ENCODE results near the gene ALX4.

The ALX4 gene

DNA sequence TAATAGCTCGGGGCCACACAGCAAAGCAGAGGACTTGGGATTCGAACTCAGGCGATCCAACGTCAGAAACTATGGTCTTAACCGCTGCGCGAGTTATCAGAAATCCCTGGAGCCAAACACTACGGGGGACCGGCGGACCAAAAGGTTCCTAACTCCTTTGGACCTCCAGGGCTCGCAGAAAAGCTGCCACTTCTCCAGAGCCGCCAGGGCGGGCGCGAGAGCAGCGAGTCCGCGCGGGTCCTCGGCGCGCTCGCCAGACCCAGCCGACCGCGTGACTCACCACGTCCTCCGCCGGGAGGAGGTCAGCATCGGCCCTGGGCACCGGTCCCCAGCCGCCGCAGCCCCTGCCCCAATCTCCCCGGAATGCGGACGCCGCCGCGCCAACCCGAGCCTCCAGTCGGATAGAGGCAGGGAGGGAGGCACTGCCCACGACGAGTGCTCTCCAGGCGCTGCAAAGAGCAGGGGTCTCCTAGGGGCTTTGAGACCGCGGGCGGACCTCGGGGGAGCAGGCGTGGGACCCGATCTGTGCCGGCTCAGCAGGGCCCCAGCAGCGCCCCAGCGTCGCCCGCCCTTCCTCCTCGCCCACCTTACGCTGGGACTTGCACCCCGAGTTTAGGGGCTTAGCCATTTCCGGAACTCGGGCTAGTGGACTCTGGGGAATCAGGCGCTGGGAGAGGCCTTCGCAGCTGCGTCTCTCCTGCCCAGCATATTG lies 6.2 kb upstream of the ALX4 start:
- DNase-seq (ENCODE audit: low read depth, low spot score), result no peak

DNA sequence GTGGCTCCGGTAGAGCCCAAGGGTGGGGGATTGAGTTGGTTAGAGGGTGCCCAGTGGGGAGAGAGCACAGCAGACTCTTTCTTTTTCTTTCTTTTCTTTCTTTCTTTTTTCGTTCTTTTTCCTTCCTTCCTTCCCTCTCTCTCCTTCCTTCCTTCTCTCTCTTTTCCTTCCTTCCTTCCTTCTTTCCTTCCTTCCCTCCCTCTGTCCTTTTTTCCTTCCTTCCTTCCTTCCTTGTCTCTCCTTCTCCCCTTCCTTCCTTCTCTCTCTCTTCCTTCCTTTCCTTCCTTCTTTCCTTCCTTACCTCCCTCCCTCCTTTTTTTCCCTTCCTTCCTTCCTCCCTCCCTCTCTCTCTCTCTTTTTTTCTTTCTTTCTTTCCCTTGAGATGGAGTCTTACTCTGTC lies 4.8 kb upstream of the ALX4 start:
- DNase-seq (ENCODE audit: low read depth, low spot score), result no peak

DNA sequence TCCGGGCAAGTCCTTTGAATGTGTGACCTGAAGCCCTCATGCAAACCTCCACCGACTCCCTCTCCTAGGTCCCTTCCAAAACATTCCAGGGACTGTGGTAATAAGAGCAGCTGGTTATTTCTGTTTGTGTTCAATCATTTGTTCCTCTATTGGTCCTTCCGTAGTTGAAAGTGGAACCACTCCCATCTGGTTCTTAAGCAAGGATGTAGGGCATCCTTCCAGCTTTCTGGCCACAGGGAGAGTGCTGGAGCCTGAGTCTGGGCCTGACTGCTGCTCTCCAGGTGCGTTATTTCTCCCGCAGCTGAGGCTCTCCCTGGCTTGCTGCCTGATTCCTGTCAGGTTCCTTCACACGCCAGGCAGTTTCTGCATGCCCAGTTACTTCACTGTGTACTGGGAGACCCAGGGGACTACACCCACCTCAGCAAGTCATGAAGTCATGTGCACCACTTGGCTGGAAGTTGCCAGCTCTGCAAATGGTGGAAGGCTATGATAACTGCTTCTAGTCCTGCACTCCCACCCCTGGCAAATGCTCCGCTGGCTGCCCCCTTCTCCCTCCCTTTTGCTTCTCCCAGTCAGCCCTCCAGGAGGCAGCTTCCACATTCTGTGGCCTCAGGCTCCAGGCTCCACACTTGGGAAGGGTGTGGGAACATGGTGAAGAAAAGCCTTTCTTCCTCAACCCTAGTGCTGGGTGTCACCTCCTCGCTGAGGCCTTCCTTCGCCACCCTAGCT lies 4.0 kb upstream of the ALX4 start:
- DNase-seq (ENCODE audit: low read depth, low spot score), result no peak

DNA sequence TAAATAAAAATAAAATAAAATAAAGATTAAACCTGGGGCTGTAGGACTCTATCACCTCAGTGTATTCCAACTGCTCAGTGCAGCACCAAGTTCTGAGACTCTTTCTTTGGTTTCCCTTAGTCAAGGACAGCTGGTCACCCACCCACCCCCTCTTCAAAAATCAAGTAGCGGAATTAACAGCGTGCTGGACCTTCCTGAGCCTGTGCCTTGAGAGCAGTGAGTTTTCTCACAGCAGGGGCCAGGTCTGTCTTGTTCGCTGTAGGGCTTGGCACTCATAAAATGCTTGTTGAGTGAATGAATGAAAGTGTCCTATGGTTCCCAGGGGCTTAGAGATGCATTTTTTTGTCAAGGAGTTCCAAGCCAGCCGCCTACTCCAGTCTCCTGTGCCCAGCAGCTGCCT lies 2.9 kb upstream of the ALX4 start:
- no peak for DNase-seq (ENCODE audit: low read depth, low spot score)

DNA sequence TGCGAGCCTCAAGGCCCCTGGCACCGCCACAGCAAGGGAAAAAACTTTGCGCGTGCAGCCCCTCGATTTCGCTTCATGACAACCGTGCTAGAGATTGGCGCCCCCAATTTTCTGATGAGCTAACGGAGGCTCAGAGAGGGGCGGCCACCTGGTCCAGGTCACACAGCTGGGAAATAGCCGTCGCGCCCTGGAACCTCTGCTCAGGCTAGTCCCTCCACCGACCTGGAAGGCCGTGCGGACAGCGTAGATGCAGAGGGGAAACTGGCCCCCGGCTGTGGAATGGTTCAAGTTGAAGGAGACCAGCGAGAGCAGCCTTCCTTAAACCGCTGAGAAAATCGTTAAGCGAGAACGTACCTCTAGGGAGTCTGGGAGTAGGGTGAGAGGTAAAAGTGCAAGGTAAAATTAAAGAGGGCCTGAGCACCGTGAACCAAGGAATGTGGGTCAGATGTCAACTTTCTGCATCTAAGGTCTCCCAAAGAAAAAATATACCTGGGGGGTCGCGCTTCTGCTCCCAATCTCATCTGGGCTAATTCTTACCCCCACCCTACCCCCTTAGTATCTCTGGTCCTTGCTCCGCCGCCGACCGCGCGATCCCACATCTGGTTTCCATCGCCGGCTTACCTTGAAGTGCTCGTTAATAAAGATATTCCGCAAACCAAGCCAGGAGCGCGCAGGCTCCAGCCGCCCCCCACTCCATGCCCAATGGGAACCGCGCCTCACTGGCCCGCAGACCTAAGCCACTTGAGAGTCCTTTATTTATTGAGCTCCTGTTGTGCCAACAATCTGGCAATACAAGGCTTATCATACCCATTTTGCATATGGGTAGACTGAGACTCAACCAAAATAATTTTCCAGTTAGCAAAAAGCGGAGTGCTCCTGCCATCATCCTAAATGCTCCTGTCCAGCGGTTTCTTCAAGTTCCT lies 1.7 kb upstream of the ALX4 start:
- DNase-seq (ENCODE audit: low read depth, low spot score), result no peak

DNA sequence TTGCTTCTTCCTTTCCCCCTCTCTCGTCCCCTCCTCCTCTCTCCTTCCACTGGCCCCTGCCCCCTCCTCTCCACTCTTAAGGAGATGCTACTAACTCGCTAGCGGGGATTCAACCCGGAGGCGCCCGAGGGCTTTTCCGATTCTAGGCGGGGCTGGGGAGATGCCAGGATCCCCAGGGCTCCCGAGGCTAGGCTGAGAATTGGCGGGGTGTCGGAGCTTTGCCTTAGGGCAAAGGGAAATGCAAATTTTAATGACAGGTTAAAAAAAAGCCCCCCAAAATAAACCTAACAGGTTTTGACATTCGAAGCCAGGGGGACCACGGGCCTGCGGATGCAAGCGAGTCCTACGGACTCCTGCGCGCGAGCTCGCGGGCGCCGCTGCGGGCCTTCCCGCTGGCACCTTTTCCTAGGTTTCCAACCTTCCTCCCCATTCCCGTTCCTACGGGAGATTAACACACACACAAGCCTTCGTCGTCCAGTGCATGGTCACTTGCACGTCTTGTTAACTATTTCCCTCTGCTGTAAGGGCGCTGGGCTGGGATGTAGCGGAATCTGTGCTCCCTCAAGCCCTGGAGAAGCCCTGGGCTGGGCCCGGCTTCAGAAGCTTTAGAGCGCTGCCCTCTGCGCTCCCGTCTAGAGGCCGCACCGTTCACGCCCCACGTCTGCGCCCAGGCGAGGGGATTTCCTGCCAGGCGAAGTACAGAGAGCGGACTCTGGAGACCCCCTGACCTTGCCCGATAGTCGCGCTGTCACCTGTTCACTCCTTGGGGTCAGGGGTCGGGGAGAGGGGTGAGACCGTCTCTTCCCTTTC lies 729 bp upstream of the ALX4 start:
- DNase-seq (ENCODE audit: low read depth, low spot score), result no peak

DNA sequence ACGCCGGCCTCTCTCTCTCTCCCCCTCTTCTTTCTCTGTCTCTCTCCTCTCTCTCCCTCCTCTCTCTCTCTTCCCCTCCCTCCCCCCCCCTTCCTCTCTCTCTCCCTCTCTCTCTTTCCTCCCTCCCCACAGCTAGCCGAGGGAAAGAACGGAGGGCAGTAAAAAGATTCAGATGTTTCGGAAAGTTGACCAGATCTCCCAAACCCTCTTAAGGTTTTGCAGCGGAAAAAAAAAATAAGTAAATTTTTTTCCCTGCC lies 195 bp upstream of the ALX4 start:
- no peak for DNase-seq (ENCODE audit: low read depth, low spot score)

DNA sequence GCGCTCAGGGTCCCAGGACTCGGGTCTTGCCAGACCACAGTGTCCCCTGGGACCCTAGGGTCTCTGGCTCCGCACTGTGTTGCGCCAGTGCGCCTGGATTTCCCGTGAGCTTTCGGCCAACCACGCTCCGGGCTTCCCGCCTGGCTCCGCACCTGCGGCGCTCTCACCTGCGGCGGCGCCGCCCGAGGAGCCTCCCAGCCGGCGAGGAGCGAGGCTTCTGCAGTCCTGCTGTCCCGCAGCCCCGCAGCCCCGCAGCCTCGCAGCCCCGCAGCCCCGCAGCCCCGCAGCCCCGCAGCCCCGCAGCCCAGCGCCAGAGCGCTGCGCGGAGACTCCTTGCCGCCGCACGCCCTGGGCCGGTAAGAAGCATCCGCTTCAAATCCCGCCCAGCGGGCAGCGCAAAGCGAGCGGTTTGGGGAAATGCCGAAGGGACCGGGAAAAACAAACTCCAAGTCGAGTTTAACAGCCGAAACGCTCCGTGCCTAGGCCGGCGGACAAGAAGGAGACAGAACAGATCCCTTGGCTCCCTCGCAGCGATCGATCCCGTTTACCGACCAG lies 939 bp downstream of the ALX4 start:
- DNase-seq (ENCODE audit: low read depth, low spot score), result no peak

DNA sequence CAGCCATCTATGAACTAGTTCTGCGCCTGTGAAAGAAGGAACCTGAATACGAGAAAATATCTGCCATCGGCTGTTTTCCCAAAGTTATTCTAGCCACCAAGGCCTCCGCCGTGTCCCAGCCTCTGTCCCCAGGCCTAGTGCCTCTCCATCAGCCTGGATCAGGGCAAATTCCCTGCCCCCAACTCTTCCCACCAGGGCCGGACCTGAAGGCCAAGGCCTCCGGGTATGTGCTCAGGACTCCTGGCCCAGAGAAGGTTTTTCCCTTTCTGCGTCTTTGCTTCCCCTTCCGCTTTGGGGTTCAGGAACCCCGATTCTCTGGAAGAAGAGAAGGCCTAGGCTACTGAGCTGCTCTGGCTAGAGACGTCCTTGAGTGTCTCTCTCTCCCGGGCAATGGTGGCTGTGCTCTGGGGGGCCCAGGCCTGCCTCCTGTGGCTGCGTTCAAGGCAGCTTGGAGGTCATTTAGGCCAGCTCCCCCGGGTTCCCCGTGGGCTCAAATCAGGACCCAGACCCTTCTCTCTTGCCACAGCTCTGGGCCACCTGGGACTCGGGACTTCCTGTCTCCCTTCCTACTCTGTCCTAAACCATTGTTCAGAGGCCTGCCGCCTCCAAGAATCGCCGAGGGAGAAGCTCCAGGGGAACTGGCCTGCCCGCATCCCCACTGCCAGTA lies 1.6 kb downstream of the ALX4 start:
- DNase-seq (ENCODE audit: low read depth, low spot score), result no peak

DNA sequence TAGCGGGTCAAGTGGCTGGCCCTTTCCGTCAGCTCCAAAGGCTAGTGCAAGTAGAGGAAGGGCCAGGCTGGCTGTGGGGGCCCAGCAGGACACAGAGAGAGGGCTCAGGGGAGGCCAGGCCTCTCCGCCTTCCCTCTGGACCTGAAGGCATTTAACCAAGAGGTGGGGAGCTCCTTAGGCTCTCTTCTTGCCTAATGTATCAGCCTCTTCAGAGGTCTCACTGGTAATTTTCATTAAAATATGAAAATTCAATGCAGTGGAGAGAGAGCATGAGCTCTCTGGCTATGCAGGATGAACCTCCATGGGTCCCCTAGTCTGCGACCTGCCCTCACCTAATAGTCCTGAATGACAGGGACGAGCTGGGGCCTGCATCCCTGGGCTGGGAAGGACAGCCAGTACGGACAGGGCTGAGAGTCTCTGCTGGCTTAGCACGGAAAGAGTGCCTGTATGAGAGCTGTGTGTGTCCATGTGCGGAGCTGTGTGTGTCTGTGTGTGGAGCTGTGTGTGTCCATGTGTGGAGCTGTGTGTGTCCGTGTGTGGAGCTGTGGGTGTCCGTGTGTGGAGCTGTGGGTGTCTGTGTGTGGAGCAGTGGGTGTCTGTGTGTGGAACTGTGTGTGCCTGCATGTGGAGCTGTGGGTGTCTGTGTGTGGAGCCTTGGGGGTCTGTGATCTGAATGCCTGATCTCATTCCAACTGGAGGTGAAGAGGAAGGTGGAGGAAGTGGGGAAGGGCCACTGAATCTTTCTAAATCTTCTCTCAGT lies 2.4 kb downstream of the ALX4 start:
- no peak for DNase-seq (ENCODE audit: low read depth, low spot score)

DNA sequence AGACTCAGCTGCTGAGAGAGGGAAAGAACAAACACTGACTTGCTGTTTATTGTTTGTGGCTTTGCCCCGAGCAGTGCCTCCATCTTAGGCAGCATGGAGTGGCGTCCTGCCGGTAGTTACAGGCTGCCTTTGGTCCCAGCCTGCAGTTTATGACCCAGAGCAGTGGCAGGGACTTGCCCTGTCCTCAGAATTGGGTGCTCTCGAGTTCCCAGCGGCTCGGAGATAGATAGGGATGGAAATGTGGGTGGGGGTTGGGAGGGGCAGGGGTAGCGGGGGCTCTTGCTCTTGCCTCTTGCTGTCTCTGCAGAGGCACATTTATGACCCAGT lies 3.1 kb downstream of the ALX4 start:
- DNase-seq (ENCODE audit: low read depth, low spot score), result no peak

DNA sequence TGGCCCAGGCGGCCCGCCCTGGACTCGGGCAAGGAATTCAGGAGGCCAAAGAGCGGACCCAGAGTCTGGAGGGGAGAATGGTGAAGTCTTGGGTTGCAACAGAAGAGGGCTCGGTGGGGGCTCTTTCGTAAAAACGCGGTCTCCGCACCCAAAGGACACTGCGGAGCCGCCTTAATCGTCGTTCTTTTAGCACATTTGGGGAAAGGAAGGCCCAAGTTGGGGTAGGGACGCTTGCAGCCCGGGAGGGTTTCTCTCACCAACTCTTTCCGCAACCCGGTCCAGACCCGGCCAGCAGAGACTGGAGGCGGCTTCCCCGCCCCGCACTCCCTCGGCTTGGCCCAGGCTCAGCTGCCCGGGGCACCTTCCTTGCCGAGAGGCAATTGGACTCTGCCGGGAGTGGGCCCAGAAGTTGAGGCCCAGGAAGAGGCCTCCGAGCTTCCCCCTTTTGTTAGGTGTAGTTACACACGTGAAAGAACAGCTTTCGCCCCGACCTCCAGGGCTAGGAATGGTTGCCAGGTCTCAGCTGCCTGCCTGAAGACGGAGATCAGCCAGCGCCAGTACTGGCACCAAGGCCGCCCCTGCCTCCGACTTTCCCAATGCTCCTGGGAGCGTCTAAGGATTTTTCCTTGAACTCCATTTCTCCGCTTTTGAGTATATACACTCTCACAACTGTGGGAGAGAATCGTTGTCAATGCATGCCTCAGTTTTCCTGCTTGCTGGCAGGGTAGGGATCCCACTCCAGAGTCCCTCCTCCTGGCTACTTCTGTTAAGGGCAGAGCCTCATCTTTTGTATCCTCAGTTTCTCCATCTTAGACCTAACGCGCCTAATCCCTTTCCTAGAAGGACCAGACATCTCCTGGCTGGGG lies 3.7 kb downstream of the ALX4 start:
- DNase-seq (ENCODE audit: low read depth, low spot score), result no peak

DNA sequence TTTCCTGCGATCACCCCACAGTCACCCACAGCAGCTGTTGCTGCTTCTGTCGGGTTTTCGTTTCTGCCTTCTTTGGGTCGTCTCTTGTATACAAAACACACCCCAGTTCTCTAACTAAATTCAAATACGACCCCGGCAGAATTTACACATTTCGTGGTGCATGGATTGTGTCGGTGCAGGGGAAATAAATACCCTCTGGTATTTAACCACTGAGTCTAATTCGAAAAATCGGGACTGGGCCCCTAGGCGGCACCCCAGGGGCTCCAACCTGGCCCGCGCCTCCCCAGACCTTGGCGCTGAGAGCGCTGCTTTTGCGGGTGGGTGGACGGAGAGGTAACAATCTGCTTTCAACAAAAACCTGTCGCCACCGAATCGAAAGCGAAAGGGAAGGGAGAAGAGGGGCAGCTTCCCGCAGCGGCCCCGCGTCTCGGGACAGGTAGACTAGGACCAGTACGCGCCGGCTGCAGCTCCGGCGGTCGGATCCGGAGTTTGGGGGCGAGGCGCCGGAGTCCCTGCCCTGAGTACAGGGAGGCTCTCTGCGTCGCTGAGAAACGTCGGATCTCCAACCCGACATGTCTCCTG lies 4.4 kb downstream of the ALX4 start:
- DNase-seq (ENCODE audit: low read depth, low spot score), result no peak

DNA sequence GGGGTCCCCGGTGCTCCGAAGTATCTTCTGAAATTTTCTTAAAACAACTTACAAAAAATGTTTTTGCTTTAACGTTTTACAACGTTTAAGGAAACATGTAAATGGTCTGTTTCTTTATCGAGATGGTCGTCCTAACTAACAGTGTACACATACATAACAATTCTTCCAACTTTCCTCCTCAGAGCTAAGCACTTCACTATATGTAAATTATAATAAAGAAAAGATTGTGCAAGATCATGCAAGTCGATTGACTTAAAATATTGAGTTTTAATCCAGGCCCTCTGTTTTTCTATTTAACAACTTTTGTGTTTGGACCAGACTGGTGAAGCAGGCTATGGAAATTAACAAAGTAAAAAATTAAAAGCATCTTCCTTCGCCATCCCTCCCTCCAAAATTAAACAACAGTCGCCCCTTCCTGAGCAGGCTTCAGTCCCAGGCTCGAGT lies 4.9 kb downstream of the ALX4 start:
- no peak for DNase-seq (ENCODE audit: low read depth, low spot score)

DNA sequence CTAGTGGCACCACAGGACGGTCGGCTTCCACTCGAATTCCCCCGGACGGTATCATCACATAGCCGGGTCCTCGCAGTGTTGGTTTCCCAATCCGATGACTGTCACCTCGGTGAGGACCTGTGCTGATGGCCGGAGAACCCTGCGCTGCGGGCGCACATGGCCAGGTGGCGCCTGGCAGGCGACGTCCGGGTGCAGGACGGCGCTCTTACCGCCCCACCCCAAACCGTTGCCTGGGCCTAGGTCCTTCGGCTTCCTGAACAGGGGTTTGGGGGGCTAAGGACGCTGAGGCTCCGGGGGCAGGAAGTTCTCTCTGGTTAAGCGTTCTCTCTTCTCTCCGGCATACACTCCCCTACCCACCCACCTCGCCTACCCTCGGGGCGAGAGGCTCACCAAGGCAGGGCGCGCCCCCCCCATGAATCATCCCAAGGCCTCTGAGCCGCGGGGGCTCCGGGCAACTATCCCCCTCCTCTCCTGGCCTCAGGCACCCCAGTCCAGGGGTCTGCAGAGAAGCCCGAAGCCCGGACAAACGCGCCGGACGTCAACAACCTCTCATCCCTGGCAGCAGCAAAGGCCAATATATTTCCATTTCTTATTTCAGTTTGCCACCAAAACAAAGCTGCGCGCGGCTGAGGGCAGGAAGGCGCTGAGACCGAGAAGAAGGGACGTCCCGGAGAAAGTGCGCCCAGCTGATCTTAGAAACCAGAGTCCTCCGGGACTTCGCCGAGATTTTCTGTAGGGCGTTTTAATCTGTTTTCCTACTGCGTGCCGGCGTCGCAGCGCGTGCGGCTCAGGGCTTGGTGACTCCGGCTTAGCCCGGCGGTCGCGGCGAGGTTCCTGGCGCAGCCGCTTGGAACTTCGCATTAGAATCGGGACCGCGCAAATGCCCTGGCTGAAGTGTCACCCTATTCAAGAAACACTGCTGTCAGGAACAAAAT lies 5.6 kb downstream of the ALX4 start:
- no peak for DNase-seq (ENCODE audit: low read depth, low spot score)

DNA sequence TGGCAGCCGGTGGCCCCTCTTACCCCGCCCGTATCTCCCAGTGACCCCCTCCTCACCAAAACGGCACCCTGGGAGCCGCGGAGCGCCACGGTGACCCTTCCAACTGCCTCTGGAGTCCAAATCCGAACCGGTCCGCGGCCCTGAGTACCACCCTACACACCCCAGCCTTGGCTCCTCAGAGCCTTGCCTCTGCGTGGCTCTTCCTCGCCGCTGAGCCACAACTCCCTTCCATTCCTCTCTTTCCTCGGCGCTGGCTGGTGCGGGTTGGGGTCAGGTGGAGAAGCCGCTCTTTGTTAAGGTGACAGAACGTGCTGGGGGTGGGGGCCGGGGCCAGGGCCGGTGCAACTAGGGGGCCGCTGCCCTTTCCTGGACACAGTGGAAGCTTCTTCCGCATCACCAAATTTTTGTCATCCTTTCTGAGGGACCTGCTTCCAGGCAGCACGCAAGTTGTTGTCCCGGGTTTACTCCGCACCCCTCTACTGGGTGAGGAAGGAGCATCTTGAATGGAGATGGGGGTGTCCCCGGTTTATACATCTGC lies 6.5 kb downstream of the ALX4 start:
- no peak for DNase-seq (ENCODE audit: low read depth, low spot score)

DNA sequence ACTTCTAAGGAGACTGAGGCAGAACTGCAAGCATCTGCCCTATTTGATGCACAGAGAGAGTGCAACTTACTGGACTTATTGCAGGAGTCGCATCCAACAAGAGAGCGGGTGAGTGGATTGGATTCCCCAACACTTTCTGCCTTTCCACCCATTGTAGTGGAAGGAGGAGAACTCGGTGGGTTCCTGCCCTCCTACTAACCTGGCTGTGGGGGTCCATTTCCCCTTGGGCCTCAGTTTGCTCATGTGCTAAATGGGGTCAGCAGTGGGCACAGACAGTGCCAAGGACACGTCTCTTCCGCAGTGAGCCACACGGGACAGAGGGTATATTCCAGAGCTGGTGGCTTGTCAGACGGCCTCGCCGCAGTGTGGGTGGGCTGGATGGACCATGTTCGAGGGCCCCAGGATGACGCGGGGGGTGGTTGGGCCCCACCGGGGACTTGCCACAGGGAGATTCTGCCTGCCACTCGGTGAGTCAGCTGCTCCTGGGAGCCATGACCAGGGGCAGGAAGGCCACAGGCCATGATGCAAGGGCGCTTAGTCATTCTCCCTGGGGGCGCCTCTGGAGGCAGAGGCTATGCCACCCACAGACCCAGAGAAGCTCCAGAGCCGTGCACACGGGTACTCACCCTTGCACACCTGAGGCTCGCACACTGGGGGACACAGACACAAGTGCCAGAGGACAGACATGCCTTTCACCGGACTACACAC lies 8.2 kb downstream of the ALX4 start:
- DNase-seq (ENCODE audit: low read depth, low spot score), result no peak

All from smooth muscle cell of the brain vasculature (primary cell).